ENCODE results near the gene C6orf163. TPM values are rescaled to one million over a fixed set of nuclear protein-coding genes. Genes with fewer than 3 reads are reported as not detected.
A peak's percentile ranks its signal among the peaks of the same experiment; 100 is the strongest.

The C6orf163 gene
- 22.4 and 22.6 TPM in 2 replicates for total RNA-seq (2013; cell fraction: nucleolus; rRNA removed)
- total RNA-seq (2014; rRNA removed) (2.8 TPM in 2 replicates), total RNA-seq (2014; rRNA removed; fragmentation: Illumina TruSeq; extraction: Trizol) (3.7 and 4.3 TPM in 2 replicates), total RNA-seq (2021) (1.3 and 1.4 TPM in 2 replicates), polyA plus RNA-seq (2011; rRNA removed) (0.56 and 0.94 TPM in 2 replicates), polyA plus RNA-seq (2014; fragmentation: Illumina TruSeq; extraction: Trizol) (1.2 and 1.5 TPM in 2 replicates), polyA plus RNA-seq (2014; fragmentation: Nextera tagmentation; extraction: Ambion mirVana) (under 1 TPM; 0.56 to 0.86 TPM), polyA plus RNA-seq (2014; rRNA removed) (1.5 and 2.2 TPM in 2 replicates), polyA plus RNA-seq (2016; fragmentation: Nextera tagmentation; extraction: Ambion mirVana) (1 to 10 TPM in 1 of 2 experiments, under 1 TPM in 1; 0.90 to 1.1 TPM), polyA minus RNA-seq (2011; rRNA and poly(A)+ RNA removed) (1.8 and 2.4 TPM in 2 replicates), Bru-seq, nascent RNA (percentile 67 among the genes with signal in this experiment), BruChase-seq, experiment 1, labeled RNA remaining after a 6-hour chase (percentile 74 among the genes with signal in this experiment), BruChase-seq, experiment 2, labeled RNA remaining after a 2-hour chase (percentile 76 among the genes with signal in this experiment)
- polyA plus RNA-seq (2011; ENCODE audit: low read depth), result 0.50 TPM
- 0.10 and 0.27 TPM in 2 replicates for polyA plus RNA-seq (2011; cell fraction: cytosol; rRNA removed)
- polyA plus RNA-seq (2011; cell fraction: nucleus; rRNA removed), result 2.1 and 2.5 TPM in 2 replicates
- 1.2 and 1.9 TPM in 2 replicates for polyA plus RNA-seq (2012)
- polyA minus RNA-seq (2011; cell fraction: cytosol; rRNA and poly(A)+ RNA removed), result not detected in 2 replicates
- polyA minus RNA-seq (2011; cell fraction: nucleus; rRNA and poly(A)+ RNA removed), result 3.1 and 5.8 TPM in 2 replicates
- long read RNA-seq, experiment 1, result 0 reads
- long read RNA-seq, experiment 2, partial matches to known transcripts, result 0 of 1 reads
- long read RNA-seq, experiment 2, other reads (novel, unspliced or antisense), result 1 of 1 reads

DNA sequence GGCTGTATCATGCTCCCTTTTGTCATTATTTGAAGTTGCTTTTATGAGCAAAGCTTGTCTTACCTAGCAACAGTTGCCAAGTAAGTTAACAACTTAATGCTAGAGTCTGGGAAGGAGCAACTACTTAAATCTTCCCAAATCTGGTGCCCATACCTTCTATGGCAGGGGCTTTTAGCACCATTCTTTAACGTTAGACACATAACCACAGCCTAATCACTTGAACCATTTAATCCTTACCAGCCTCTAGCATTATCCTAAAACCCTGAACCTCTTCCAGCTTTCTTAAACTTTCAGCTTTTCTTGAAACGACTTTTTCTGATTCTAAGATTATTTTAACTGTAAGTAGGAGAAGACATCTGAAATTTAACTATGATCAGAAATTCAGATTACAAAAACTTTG lies at the start of gene C6orf163:
Gene C6orf163, plus strand, starts transcription at position 83 of the 400 bp plus-strand sequence. Its CDS starts 287 bp downstream, at position 370.
- ATAC-seq (no peak), FAIRE-seq (no peak), DNase-seq (ENCODE audit: low read depth, low spot score) (no peak)
- Histone ChIP-seq H2AFZ (ENCODE audit: control insufficient read depth, low read depth, low read length) (no peak within 1 kb of the TSS), H3K27me3 (replicated peaks in 1 of 2; ENCODE audit: control insufficient read depth in 2 of 2, insufficient read depth in 2 of 2, low read length in 1 of 2) (no peaks in the 10 kb centered on the region), H3K36me3 (ENCODE audit: control insufficient read depth in 2 of 2, insufficient read depth in 2 of 2, low read length in 1 of 2) (no peaks in the 10 kb centered on the region; a peak in 1 of 4 replicates), H4K20me1 (ENCODE audit: control insufficient read depth, insufficient read depth) (no peaks in the 10 kb centered on the region), H3K4me1 (ENCODE audit: control insufficient read depth, insufficient read depth, low read length) (no peaks in the 10 kb centered on the region), H3K4me3 (no peak within 1 kb of the TSS), H3K9me3 (replicated peaks; ENCODE audit: control insufficient read depth, insufficient read depth, low read length) (no peaks in the 10 kb centered on the region), H3K4me2 (ENCODE audit: control insufficient read depth, insufficient read depth) (no peak within 1 kb of the TSS), H3K9ac (ENCODE audit: control insufficient read depth, insufficient read depth, low read length) (no peak within 1 kb of the TSS), H3K79me2 (ENCODE audit: control insufficient read depth, insufficient read depth, low read length) (no peaks in the 10 kb centered on the region), H3K27ac (ENCODE audit: control insufficient read depth, insufficient read depth) (no peak within 1 kb of the TSS)
- POLR2A ChIA-PET, result no interaction called here
- CTCF ChIA-PET, result interaction anchor here (0.7 to 1.1 kb wide), 2 partner anchors 48 to 92 kb away, joined by 3 read pairs; no protein-coding TSS in a partner anchor
- in situ Hi-C loops (cut with MboI), result no loop called here
- RAD21 ChIA-PET (ENCODE audit: unreplicated experiment), result no interaction called here
- intact Hi-C loops (cut with micrococcal nuclease; ENCODE audit: unreplicated experiment), result no loop called here
- WGBS (ENCODE audit: insufficient coverage, insufficient replicate concordance, low lambda C conversion rate, missing lambda C conversion rate), result 98% methylated on average over 2 of the region's 2 CpGs
- no TSS peak for BruUV-seq (replicated peaks)
- SMC1A ChIA-PET (ENCODE audit: uncharacterized antibody, unreplicated experiment), result interaction anchor here (0.9 to 1.6 kb wide), 2 partner anchors 9 to 58 kb away, joined by 3 to 4 read pairs; no protein-coding TSS in a partner anchor
- TF ChIP-seq GATAD2B (conservative IDR thresholded peaks at IDR 0.05; ENCODE audit: low read depth) (no peak), BCL3 (IDR thresholded peaks at IDR 0.05; ENCODE audit: borderline replicate concordance, insufficient read depth, low read depth, low read length, poor library complexity, severe bottlenecking) (no peak), CHD1 (IDR thresholded peaks at IDR 0.05; ENCODE audit: low read depth, low read length) (no peak), DPF2 (IDR thresholded peaks at IDR 0.05) (no peak), ATF7 (IDR thresholded peaks at IDR 0.05; ENCODE audit: low read depth) (no peak), MTA3 (IDR thresholded peaks at IDR 0.05; ENCODE audit: borderline replicate concordance, low read length) (no peak), POLR2AphosphoS2 (IDR thresholded peaks at IDR 0.05; ENCODE audit: low read depth, low read length) (no peak), HCFC1 (IDR thresholded peaks at IDR 0.05; ENCODE audit: low read length) (no peak)
- TF ChIP-seq, protein P1, sequence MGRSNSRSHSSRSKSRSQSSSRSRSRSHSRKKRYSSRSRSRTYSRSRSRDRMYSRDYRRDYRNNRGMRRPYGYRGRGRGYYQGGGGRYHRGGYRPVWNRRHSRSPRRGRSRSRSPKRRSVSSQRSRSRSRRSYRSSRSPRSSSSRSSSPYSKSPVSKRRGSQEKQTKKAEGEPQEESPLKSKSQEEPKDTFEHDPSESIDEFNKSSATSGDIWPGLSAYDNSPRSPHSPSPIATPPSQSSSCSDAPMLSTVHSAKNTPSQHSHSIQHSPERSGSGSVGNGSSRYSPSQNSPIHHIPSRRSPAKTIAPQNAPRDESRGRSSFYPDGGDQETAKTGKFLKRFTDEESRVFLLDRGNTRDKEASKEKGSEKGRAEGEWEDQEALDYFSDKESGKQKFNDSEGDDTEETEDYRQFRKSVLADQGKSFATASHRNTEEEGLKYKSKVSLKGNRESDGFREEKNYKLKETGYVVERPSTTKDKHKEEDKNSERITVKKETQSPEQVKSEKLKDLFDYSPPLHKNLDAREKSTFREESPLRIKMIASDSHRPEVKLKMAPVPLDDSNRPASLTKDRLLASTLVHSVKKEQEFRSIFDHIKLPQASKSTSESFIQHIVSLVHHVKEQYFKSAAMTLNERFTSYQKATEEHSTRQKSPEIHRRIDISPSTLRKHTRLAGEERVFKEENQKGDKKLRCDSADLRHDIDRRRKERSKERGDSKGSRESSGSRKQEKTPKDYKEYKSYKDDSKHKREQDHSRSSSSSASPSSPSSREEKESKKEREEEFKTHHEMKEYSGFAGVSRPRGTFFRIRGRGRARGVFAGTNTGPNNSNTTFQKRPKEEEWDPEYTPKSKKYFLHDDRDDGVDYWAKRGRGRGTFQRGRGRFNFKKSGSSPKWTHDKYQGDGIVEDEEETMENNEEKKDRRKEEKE (IDR thresholded peaks at IDR 0.05), result no peak
- TF ChIP-seq, protein P2, sequence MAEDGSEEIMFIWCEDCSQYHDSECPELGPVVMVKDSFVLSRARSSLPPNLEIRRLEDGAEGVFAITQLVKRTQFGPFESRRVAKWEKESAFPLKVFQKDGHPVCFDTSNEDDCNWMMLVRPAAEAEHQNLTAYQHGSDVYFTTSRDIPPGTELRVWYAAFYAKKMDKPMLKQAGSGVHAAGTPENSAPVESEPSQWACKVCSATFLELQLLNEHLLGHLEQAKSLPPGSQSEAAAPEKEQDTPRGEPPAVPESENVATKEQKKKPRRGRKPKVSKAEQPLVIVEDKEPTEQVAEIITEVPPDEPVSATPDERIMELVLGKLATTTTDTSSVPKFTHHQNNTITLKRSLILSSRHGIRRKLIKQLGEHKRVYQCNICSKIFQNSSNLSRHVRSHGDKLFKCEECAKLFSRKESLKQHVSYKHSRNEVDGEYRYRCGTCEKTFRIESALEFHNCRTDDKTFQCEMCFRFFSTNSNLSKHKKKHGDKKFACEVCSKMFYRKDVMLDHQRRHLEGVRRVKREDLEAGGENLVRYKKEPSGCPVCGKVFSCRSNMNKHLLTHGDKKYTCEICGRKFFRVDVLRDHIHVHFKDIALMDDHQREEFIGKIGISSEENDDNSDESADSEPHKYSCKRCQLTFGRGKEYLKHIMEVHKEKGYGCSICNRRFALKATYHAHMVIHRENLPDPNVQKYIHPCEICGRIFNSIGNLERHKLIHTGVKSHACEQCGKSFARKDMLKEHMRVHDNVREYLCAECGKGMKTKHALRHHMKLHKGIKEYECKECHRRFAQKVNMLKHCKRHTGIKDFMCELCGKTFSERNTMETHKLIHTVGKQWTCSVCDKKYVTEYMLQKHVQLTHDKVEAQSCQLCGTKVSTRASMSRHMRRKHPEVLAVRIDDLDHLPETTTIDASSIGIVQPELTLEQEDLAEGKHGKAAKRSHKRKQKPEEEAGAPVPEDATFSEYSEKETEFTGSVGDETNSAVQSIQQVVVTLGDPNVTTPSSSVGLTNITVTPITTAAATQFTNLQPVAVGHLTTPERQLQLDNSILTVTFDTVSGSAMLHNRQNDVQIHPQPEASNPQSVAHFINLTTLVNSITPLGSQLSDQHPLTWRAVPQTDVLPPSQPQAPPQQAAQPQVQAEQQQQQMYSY (CRISPR knock-in tag; IDR thresholded peaks at IDR 0.05), result no peak
